Epithelial cell of esophagus (primary cell): ENCODE measurements around the gene ORC4.

ENCODE experiments used
- DNase-seq: peaks from one replicate; pipeline ENCODE4 v3.0.0; 2010; ENCODE audit warnings: low read depth
- H3K4me3 ChIP-seq: 2 replicates; pipeline ENCODE4 v1.5.1; 2011; ENCODE audit warnings: mild to moderate bottlenecking, low read length, control low read depth
- TF ChIP-seq, protein P1 (sequence below): IDR thresholded peaks from 2 replicates; pipeline ENCODE4 v1.5.1; 2011; ENCODE audit warnings: low read depth, mild to moderate bottlenecking, low read length, control low read depth, inconsistent platforms; ENCODE audit not compliant: insufficient read depth; ENCODE audit errors: missing control alignments

ORC4 gene

GRCh38 chr2:147977679-147978078 is 42.9 kb downstream of the ORC4 start:
- H3K4me3 ChIP-seq, result no peak overlapping the region
- TF ChIP-seq, protein P1, sequence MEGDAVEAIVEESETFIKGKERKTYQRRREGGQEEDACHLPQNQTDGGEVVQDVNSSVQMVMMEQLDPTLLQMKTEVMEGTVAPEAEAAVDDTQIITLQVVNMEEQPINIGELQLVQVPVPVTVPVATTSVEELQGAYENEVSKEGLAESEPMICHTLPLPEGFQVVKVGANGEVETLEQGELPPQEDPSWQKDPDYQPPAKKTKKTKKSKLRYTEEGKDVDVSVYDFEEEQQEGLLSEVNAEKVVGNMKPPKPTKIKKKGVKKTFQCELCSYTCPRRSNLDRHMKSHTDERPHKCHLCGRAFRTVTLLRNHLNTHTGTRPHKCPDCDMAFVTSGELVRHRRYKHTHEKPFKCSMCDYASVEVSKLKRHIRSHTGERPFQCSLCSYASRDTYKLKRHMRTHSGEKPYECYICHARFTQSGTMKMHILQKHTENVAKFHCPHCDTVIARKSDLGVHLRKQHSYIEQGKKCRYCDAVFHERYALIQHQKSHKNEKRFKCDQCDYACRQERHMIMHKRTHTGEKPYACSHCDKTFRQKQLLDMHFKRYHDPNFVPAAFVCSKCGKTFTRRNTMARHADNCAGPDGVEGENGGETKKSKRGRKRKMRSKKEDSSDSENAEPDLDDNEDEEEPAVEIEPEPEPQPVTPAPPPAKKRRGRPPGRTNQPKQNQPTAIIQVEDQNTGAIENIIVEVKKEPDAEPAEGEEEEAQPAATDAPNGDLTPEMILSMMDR, result no peak
- no peak for DNase-seq

- TF ChIP-seq, protein P1, result no peak
- H3K4me3 ChIP-seq, result no peak overlapping the region
- no peak for DNase-seq
Measured at GRCh38 chr2:147976102-147976501, 44.4 kb downstream of the ORC4 start.

GRCh38 chr2:147968571-147968970 is 52.0 kb downstream of the ORC4 start:
- H3K4me3 ChIP-seq, result no peak overlapping the region
- TF ChIP-seq, protein P1, result no peak
- DNase-seq, result no peak

DNA sequence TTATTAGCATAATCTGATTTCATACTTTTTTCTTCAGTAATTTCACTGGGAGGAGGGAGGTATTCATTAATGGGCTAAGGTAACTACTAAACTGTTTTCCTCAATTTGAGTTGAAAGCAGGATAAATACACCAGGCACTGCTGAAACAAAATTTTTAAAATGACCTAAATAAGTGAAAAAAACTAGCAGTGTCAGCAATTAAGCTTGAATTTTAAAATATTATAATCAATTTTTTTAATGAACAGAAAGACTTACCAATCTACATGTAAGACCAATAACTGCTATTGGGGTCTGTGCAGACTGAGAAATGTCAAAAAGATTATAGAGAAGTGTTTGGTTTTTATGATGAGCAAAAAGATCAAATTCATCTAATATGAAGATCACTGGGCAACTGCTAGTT is 68.4 kb downstream of the ORC4 start:
- TF ChIP-seq, protein P1, result no peak
- DNase-seq, result no peak
- H3K4me3 ChIP-seq, result no peak overlapping the region

- TF ChIP-seq, protein P1, result no peak
- DNase-seq, result peak; percentile 14
- no peak overlapping the region for H3K4me3 ChIP-seq
Measured at GRCh38 chr2:147945660-147946059, 74.9 kb downstream of the ORC4 start.

DNA sequence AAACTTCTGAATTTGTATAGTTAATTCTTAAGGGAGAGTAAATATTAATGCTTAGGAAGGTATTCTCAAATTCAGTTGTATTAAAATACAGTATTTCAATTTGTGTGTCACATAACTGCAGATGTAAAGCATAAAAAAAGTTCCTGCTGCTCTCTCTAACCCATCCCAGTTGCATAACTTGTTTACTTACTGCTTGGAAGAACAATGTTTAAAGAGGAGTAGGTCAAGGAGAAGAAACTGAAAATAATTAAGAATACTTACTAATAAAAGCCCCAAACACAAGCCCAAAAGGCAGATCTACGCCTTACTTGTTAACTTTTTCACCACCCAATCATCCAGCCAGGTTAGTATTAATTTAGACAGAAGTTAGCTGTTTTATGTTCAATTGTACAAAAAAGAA is 81.2 kb downstream of the ORC4 start:
- no peak overlapping the region for H3K4me3 ChIP-seq
- no peak for DNase-seq
- TF ChIP-seq, protein P1, result no peak

GRCh38 chr2:147937744-147938349 is 82.7 kb downstream of the ORC4 start:
- peak; percentile 31 for DNase-seq
- TF ChIP-seq, protein P1, result peak; percentile 89
- no peak overlapping the region for H3K4me3 ChIP-seq
